Measurements from ENCODE around the gene C19orf25. TPM values are rescaled to one million over a fixed set of nuclear protein-coding genes. Genes with fewer than 3 reads are reported as not detected.
A peak's percentile ranks its signal among the peaks of the same experiment; 100 is the strongest.

The C19orf25 gene
- total and polyA plus RNA-seq, 8 donors = 17.7 to 32.2 (median 24.7) TPM

DNA sequence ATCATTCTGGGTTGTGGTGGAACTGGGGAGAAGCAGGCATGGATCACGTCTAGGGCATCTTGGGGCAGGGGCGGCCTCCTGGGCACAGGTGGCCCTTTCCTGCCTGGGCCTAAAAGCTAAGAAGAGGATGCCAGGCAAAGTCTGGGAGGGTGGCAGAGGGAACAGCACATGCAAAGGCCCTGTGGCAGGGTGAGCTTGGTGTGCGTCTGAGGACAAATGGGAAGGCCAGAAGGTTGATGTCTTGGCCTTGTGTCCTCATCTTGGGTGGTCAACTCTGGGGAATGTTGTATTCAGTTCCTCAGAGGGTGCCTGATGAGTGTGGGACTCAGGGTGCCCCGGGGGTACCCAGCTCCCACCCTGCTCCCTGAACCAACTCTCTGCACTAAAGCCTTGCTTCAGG lies 39.5 kb upstream of the C19orf25 start:
- Histone ChIP-seq H3K4me1 (peaks cover 3% of the 10 kb centered on the region in 2 donors), H3K27ac (no peak overlapping the region), H3K4me3 (no peak overlapping the region), H3K27me3 (peaks cover 11 to 94% of the 10 kb centered on the region in 2 donors), H3K36me3 (no peaks in the 10 kb centered on the region), H3K9me3 (no peaks in the 10 kb centered on the region)
- intact Hi-C loops (cut with DNase I) = no loop called here
- TF ChIP-seq, protein P1, sequence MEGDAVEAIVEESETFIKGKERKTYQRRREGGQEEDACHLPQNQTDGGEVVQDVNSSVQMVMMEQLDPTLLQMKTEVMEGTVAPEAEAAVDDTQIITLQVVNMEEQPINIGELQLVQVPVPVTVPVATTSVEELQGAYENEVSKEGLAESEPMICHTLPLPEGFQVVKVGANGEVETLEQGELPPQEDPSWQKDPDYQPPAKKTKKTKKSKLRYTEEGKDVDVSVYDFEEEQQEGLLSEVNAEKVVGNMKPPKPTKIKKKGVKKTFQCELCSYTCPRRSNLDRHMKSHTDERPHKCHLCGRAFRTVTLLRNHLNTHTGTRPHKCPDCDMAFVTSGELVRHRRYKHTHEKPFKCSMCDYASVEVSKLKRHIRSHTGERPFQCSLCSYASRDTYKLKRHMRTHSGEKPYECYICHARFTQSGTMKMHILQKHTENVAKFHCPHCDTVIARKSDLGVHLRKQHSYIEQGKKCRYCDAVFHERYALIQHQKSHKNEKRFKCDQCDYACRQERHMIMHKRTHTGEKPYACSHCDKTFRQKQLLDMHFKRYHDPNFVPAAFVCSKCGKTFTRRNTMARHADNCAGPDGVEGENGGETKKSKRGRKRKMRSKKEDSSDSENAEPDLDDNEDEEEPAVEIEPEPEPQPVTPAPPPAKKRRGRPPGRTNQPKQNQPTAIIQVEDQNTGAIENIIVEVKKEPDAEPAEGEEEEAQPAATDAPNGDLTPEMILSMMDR (IDR thresholded peaks at IDR 0.05) = no peak
- ATAC-seq (no peak), DNase-seq (no peak)

DNA sequence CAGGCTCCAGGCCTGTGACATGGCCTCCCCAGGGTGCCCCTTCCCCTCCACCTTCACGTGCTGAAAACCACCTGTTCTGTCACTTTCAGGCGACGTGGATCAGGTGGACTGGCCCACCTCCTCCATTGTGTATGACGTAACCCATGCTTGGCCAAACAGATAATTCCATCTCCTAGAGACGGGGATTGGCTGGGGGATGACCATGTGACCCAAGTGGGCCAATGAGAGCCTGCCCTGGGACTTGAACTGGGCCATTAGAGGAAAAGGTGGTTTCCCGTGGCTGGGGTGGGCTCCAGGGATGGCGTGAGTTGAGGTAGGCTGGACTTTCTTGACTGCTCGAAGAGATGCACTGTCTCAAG lies 37.4 kb upstream of the C19orf25 start:
- Histone ChIP-seq H3K4me3 (no peak overlapping the region), H3K4me1 (peaks cover 7 to 14% of the 10 kb centered on the region in 2 donors), H3K27me3 (peaks cover 12 to 94% of the 10 kb centered on the region in 2 donors), H3K36me3 (no peaks in the 10 kb centered on the region), H3K27ac (no peak overlapping the region), H3K9me3 (no peaks in the 10 kb centered on the region)
- intact Hi-C loops (cut with DNase I) = no loop called here
- no peak for DNase-seq
- ATAC-seq = no peak
- TF ChIP-seq, protein P1 (IDR thresholded peaks at IDR 0.05) = no peak

DNA sequence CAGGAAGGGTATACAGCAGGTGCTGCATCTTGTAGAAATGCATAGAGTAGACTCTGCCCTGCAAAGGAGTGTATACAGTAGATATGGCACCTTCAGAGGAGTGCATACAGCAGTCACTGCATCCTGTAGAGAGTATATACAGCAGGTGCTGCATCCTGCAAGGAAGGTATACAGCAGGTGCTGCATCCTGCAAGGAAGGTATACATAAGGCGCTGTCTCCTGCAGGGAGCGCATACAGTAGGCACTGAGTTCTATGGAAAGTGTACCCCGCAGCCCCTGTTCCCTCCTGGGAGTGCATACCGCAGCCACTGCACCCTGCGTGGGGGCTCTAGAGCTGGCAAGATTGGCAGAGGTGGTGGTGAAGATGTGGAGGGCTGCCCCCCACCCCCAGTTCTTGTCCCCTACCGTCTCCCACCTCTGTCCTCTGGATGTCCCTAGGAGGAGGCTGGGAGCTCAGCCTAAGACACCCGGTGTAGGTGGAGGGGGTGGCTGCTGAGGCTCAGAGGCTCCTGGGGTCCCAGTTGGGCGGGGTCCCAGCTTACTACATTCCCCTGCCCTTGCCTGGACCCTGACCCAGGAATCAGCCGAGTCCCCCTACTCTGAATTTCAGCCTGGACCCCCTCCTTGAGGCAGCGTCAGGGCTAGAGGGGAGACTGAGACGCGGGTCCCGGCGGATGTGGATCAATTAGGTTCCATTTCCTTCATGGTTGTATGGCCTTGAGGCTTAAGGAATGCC lies 36.1 kb upstream of the C19orf25 start:
- no peaks in the 10 kb centered on the region for H3K36me3 ChIP-seq
- H3K27me3 ChIP-seq = peaks cover 13 to 96% of the 10 kb centered on the region in 2 donors
- H3K9me3 ChIP-seq = no peaks in the 10 kb centered on the region
- no peak overlapping the region for H3K27ac ChIP-seq
- H3K4me1 ChIP-seq = peaks cover 7 to 14% of the 10 kb centered on the region in 2 donors
- H3K4me3 ChIP-seq = no peak overlapping the region
- TF ChIP-seq, protein P1 (IDR thresholded peaks at IDR 0.05) = no peak
- ATAC-seq = no peak
- intact Hi-C loops (cut with DNase I) = no loop called here
- DNase-seq = no peak

DNA sequence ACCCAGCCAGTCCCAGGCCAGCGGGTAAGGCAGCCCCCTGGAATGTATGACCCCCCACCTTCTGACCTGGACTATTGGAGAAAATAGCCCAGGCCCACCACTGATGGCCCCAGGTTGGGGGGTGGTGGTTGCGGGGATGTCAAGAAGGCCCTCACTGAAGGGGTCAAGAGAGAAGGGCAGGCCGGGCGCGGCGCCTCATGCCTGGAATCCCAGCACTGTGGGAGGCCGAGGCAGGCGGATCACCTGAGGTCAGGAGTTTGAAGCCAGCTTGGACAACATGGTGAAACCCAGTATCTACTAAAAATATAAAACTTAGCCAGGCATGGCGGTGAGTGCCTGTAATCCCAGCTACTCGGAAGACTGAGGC lies 35.3 kb upstream of the C19orf25 start:
- ATAC-seq (no peak), DNase-seq (no peak)
- Histone ChIP-seq H3K9me3 (no peaks in the 10 kb centered on the region), H3K27me3 (peaks cover 13 to 95% of the 10 kb centered on the region in 2 donors), H3K27ac (no peak overlapping the region), H3K4me3 (no peak overlapping the region), H3K4me1 (peaks cover 7 to 14% of the 10 kb centered on the region in 2 donors), H3K36me3 (no peaks in the 10 kb centered on the region)
- intact Hi-C loops (cut with DNase I) = no loop called here
- TF ChIP-seq, protein P1 (IDR thresholded peaks at IDR 0.05) = no peak

DNA sequence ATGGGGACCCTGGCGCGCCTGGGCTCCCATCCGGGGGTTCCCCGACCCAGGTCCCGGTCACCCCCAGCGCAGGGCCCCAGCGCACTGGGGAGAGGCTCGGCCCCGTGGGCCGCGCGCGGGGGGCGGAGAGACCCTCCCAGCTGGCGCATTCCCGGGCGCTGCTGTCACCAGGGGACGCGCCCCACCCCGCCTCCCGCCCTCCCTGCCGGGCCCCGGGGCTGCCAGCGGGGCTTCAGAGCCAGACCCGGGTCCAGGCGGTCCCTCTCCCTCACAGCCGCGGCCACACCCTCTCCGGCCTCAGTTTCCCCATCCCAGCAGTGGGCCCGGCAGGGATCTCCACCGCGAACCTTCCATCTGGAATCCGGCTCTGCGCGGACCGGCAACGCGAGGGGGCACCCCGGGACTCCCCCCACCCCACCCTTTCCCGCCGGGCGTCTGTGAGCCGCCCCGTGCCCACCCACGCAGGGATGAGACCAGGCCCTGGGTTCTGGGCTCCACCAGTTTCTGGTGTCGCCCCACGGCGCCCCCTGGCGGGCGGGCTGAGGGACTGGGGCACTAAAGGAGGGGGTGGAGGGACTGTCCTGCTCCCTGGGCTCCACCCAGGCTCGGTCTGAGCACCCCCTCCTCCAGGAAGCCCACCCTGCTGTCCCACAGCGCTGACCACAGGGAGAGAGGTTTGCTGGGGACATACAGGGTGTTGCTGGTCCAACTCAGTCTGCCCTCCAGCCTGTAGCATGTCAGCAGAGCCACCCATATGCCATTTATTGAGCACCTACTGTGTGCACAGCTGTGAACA lies 34.7 kb upstream of the C19orf25 start:
- TF ChIP-seq, protein P1 (IDR thresholded peaks at IDR 0.05) = peak; percentile 34 to 69
- no peak overlapping the region for H3K27ac ChIP-seq
- intact Hi-C loops (cut with DNase I) = no loop called here
- H3K27me3 ChIP-seq = peaks cover 13 to 97% of the 10 kb centered on the region in 2 donors
- ATAC-seq (peak; percentile 72), DNase-seq (peak in 2 of 4 donors; percentile 40 to 92)
- peak overlapping the region; percentile 30 to 32 for H3K4me3 ChIP-seq
- H3K9me3 ChIP-seq = no peaks in the 10 kb centered on the region
- peaks cover 7 to 14% of the 10 kb centered on the region in 2 donors for H3K4me1 ChIP-seq
- no peaks in the 10 kb centered on the region for H3K36me3 ChIP-seq

All from left lung (tissue), 10 donors.